HG03469 (cell line): ENCODE data around the gene CARNS1.
"Not testable (repeated sequence)": the region's sequence is repeated elsewhere in the genome, so short reads cannot be mapped to it uniquely, and the experiment has no call there.

Experiments
- ATAC-seq: cut with Tn5 transposase; IDR thresholded peaks from one replicate; pipeline ENCODE4 v1.9.1; 2021; ENCODE audit warnings: mild to moderate bottlenecking, moderate library complexity, moderate number of reproducible peaks; ENCODE audit not compliant: unreplicated experiment

The CARNS1 gene

DNA sequence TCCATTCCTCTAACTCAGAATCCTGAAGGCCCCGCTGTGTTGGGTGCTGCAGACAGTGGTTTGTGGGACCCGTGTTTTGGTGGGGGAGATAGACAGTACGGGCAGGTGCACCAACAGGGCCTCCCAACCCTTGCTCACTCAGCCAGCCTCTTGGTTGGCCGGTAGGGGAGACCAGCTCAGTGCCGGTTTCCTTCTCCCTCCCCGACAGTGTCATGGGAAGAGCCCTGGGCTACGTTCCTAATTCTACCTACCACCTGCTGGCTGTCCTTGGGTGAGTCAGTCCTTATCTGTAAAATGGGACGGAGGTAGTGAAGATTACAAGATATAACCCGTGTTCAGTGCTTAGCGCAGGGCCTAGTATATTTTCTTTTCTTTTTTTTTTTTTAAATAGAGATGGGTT lies 47.7 kb downstream of the CARNS1 start:
- no peak for ATAC-seq

DNA sequence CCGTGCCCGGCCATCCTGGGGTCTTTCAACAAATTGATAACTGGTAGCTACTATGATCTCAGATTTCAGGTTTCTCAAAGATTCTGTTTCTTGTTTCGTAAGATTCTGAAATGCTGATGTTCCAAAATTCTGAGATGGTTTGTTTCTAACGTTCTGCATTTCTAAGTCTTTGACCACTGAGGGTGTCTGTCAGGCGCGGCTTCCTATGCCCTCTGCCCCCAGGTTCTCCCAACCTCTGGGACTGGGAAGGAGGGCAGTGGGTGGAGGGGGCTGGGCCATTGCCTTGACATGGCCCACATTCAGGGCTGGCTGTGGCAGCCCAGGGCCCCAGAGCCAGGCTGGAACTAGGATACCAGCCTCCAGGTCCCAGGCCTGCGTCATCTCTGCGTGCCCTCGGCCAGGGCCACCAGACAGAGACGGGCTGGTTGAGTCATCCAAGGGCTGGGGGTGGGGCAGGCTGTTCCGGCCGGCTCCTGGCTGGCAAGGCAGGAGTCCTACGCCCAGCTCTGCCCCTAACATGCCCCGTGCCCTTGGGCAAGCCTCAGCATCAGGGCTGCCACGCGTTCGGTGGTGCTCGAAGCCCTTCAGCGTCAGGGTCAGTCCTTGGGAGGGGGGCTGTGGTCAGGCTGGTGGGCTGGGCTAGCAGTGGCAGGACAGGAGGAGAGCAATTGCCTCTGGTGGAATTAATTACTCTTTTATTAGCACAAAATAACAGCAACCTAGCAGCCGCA lies 48.4 kb downstream of the CARNS1 start:
- ATAC-seq, result no peak

DNA sequence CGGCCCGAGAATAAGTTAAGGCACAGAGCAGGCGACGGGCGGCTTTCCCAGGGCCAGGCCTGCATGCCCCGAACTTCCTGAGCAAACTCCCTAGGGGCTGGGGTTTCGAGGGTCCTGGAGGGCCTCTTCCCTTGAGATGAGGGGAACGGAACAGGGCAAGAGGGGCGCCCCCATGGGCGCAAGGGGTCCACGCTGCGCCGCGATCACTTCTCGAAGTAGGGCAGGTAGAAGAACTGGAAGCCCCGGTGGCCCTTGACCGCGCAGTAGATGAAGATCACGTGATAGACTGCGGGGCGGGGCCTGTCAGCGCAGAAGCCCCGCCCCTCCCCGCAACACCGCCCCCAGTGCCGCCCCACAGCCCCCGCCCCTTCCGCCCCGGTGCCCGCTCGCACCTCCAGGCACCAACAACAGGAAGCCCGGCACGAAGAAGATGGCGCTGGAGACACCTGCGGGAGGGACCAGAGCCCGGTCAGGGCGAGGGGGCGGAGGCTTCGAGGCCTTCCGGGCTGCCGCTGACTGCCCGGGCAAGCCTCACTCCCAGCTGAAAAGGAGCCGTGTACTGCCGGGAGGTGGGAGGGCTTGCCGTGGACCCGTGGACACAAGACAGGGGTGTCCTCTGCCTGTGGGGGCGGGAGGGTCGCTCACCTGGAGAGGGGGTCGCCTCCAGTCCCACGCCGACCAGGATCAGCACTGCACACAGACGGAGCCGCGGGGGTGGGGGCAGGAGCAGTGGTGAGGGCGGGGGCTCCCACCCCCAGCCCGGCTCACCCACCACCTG lies 49.1 kb downstream of the CARNS1 start:
- peak; percentile 31 for ATAC-seq

DNA sequence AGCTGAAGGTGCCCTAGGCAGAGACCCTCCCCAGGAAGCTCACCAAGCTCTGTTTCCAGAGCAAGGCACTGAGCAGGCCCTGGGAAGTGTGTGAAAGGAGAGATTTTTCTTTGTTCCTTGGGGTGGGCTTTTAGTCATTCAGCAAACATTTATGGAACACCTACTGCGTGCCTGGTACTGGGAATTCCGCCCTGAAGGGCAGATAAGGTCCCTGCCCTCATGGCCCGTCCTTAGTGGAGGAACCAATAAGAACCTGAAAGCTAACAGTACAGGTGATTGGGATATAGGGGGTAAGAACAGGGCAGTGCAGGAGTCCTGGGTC lies 49.7 kb downstream of the CARNS1 start:
- no peak for ATAC-seq

DNA sequence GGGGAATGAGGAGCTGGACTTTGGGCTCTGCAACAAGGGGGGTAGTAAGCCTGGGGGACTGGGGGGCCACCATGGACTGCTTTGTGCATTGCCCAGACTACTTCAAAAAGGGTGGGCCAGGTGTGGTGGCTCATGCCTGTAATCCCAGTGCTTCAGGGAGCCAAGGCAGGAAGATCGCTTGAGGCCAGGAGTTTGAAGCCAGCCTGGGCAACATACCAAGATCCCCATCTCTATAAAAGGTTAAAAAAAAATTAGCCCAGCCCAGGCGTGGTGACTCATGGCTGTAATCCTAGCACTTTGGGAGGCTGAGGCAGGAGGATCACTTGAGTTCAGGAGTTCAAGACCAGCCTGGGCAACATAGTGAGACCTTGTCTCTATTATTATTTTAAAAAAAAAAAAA lies 50.1 kb downstream of the CARNS1 start:
- not testable (repeated sequence) for ATAC-seq

DNA sequence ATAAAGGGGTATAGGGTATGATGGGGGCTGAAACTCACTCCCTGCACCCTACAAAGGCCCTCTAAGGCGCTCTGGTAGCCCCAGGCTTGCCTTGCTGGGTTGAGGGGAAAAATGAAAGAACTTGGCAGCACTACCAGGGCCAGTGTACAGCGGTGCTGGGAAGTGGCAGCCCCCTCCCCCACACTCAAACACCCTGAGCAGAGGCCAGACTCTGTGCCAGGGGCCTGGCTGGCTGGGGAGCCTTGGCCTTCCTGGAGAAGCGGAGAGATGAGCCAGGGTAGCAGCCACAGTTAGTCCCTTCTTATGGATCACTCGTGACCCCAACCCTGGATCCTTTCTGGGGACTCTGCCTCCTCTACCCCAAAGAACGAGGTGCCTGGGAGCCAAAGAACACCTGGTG lies 50.9 kb downstream of the CARNS1 start:
- ATAC-seq, result no peak

DNA sequence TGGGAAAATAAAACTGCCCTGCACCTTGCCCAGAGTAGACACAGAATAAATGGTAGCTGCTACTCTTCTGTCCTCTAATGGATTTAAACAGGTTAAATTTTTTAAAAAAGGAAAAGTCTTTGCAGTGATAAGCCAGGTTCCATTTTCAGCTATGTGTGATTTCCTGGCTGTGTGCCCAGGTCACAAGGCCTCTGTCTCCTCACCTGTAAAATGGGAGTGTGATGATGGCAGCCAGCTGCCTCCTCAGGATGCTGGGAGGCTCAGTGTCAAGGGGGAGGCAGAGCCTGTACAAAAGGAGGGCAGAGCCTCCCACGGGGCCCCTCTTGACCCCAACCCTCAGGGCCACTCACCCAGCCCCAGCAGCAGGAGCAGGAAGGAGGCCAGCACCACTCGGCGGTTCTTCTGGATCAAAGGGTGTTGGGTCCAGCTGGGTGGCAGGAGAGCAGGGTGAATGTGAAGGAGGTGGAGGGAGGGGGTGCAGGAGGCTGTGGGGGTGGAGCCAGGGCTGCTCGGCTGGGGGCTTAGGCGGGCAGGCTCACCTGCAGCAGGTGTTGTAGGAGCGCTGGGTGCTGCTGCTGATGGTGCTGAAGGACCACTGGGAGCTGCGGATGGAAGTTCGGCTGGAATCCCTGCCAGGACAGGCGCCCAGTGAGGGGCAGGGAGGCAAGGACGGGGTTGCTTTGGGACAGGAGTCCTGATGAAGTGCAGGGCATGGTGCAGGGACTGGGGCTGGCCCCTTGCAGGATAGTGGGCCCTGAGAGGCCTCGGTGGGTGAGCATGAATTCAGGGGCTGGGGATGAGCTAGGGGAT lies 51.7 kb downstream of the CARNS1 start:
- no peak for ATAC-seq

DNA sequence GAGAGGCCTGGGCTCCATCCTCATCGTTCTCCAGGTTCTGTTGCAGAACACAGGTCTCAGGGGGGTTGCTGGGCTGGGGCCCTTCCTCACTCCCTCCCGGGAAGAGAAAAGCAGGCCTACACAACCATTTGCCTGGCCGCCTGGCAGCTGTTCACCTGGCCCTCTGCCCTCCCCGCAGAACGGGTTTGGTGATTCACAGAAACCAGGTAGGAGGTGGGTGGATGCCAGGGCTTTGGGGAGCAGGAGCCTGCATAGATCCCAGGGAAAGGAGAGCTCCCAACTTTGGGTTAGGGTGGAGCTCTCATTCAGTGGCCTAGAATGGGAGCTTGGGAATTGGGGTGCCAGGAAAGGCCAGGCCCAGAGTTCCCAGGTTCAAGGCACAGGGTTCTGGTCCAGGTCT lies 52.6 kb downstream of the CARNS1 start:
- no peak for ATAC-seq

DNA sequence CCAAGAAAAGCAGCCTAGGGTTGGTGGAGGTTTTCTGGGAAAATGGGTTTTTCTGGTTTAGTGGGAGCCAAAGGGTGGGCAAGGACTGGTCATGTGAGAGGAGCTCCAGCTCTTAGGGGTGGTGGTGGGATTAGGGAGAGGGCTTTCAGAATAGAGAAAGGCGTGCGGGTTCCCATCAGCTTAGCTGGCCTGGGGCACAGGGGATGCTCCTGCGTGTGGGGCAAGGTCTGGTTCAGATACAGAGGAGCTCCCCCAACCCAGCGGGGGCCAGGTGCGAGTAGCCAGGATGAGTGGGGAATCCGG lies 52.9 kb downstream of the CARNS1 start:
- no peak for ATAC-seq

DNA sequence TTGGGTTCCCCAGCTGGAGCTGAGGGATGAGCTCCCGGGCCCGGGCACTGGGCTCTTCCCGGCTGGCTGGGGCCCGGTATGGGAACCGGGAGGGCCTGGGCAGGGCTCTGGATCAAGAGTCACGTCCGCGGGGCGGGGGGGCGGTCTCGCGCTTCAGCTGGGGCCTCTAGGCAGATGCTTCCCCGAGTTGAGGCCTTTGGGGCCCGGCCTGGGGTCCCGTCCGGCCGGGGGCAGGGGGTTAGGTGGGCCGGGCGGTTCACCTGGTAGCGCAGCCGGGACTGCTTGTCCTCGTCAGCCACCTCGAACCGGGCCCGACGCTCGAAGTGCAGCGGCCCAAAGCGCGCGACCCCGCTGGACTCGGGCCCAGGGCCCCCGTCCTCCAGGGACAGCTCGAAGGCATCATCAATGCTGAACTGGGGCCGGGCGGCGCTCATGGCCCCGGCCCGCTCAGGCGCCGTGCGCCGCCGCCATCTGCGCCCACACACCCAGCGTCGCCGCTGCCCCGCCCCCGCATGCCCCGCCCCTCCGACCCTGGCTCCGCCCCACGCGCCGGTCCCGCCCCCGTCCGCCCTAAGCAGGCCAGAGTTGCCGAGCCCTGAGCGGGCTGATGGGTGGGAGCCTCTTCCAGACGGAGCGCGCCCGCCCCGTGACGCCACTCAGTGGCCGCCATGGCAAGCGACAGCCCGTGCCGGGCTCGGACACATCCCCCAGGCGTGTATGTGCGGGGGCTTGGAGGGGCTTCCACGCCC lies 53.5 kb downstream of the CARNS1 start, which contains the start of gene TMEM134:
Gene TMEM134, minus strand, starts transcription at position 493 of the 749 bp plus-strand sequence. Its CDS starts 59 bp downstream, at position 434.
- ATAC-seq, result peak; percentile 63

DNA sequence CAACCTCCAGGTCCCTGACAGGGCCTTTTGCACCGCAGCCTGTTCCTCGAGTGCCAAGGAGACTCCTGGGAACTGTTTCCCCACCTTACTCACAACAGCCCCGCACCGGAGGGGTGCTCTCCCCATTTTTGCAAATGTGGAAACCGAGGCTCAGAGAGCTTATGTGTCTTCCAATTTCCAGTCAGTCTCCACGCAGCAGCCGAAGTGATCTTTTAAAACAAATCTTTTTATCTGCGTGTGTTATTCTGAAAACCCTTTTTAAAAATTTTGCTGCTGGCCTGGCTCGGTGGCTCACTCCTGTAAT lies 54.0 kb downstream of the CARNS1 start:
- no peak for ATAC-seq

DNA sequence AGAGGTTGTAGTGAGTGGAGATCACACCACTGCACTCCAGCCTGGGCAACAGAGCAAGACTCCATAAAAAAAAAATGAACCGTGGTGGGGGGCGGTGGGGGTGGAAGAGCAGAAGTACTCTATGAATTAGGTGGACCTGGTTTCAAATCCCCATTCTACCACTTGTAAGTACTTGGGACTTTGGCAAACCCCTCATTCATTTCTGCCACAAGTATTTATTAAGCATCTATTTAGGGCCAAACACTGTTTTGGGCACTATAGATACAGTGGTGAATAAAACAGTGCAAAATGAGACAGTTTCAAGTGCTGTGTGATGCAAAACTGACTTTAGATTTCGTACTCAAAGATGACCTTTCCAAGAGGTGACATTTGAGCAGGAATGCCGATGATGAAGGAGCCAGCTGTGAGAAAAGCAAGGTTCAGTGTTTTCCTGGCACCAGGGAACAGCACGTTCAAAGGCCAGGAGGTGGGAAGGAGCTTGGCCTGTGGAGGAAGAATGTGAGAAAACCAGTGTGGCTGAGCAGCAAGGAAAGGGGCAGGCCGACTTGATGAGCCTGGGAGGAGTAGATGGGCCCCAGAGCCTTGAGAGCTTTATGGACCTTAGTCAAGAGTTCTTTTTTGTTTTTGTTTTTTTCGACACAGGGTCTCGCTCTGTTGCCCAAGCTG lies 55.0 kb downstream of the CARNS1 start:
- ATAC-seq, result no peak

DNA sequence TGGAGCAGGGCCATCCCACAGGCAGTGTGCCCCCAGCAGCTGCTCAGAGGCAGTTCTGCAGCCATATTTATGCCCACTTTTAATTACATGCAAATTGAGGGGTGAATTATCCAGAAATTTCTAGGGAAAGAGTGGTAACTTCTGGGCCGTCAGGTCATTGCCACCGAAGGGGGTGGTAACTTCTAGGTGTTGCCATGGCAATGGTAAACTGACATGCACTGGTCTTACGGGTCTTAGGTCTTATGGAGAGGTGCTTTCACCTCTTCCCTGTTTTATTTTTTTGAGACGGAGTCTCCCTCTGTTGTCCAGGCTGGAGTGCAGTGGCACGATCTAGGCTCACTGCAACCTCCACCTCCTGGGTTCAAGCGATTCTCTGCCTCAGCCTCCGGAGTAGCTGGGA lies 57.4 kb downstream of the CARNS1 start:
- ATAC-seq, result no peak
